ENCODE data around the gene APBA3.

APBA3 gene

DNA sequence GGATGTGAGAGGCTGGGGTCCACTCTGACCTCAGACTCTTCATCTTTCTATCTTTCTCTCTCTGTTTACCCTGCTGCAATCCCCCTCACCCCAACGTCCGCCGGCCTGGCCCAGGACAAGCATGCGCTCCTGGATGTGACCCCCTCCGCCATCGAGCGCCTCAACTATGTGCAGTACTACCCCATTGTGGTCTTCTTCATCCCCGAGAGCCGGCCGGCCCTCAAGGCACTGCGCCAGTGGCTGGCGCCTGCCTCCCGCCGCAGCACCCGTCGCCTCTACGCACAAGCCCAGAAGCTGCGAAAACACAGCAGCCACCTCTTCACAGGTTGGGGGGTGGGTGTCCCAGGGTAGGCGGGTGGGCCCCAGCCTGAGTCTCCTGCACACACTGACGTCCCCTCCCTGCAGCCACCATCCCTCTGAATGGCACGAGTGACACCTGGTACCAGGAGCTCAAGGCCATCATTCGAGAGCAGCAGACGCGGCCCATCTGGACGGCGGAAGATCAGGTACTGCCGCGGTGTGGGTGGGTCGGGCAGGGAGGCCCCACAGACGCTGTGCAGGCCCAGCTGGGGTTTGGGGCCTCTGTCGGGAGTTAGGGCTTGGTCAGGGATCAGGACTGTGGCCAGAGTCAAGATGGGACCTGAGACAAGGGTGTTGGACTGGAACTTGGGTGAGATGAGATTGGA, 15.0 kb downstream of the APBA3 start:
- no peak for DNase-seq

DNA sequence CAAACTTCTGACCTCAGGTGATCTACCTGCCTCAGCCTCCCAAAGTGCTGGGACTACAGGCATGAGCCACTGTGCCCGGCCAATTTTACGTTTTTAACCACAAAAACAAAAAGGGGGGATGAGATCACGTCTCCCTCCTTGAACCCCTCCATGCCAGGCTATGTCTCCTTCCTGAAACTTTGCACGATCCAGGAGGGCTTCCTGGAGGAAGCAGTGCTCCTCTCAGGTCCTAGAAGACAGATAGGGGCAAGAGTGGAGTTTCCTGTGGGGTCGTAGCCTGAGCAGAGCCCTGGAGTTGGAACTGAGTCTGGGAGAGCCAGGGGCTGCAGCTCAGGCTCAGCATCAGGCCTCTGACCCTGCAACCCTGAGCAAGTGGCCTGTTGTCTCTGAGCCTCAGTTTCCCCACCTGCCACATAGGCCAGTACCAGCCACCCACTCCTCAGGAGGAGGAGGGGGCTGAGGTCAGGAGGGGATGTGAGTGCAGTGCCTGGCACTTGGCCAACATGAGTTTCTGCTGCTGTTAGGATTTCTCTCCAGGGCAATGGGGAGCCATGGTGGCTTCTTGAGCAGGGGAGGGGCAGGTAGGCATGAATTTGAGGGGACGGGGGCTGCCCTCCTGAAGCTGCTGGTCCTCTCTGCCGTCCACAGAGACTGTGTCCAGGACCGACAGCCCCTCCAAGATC, 16.0 kb downstream of the APBA3 start:
- no peak for DNase-seq

DNA sequence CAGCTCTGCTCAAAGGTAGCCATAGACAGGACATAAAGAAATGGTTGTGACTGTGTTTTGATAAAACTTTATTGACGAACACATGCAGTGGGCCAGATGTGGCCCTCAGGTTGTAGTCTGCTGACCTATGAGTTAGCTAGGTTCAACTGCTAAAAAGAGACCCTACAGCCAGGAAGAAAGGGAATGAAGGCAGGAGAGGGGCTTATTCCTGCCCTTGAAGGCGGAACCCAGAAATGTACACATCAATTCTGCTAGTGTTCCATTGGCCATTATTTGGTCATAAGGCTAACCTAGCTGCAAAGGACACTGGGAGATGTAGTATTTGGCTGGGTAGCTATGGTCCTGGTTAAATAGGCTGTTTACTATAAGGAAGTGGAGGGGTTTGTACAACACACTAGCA, 18.0 kb downstream of the APBA3 start:
- DNase-seq, result no peak

- no peak for DNase-seq
Observed at GRCh38 chr19:3740431-3740830, 21.1 kb downstream of the APBA3 start.

- peak in 1 of 5 experiments; percentile 14 for DNase-seq
Observed at GRCh38 chr19:3738477-3739220, 22.8 kb downstream of the APBA3 start.

- DNase-seq, result no peak
Observed at GRCh38 chr19:3737487-3738205, 23.8 kb downstream of the APBA3 start.

- DNase-seq, result no peak
Observed at GRCh38 chr19:3736106-3736724, 25.3 kb downstream of the APBA3 start.

- no peak for DNase-seq
Observed at GRCh38 chr19:3734310-3734600, 27.2 kb downstream of the APBA3 start.

- DNase-seq, result no peak
Observed at GRCh38 chr19:3733549-3734309, 27.8 kb downstream of the APBA3 start.

DNA sequence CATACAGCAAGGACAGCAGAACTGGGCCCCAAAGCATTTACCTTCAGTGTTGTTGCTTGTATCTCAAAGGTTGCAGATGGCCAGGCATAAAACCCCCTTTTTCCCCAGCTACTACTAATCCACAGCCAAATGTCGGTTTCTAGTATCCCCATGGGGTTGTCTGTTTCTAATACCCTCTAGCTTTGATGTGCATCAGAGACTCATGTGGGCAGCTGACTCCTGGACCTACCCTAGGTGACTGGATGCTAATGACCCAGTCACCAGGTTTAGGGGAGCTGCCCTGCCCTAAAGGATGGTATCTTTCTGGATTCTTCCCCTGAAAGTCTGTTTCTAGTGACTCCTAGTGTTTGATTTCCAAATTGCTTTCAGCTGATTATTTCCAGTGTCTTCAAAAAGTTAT, 29.4 kb downstream of the APBA3 start:
- no peak for DNase-seq

- DNase-seq, result no peak
Observed at GRCh38 chr19:3730457-3730958, 31.0 kb downstream of the APBA3 start.

DNA sequence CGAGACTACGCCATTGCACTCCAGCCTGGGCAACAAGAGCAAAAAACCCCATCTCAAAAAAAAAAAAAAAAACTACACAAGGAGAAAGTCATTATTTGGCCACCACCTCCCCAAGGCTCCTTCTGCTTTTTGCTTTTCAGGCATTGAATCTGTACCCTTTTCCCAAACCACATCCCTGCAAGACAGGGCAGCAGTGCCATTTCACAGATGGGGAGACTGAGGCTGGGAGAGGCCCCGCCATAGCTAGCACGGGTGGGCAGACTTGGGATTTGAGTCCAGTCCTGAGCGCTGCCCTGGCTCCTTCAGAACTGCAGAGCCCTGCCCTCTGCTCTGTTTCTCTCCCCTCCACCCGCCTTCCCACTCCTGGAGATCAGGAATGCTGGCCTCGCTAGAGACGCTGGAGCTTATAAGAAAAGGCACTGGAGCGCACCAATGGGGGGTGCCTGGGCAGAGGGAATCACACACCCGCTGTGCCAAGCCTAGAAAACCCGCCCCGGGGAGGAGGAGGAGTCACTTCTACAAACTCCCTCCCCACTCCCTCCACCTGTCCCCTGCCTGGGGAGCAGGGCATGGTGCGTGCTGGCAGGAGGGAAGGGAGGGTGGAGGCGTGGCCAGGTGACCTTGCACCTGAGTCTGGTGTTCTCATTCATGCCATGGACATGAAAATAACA, 35.7 kb downstream of the APBA3 start:
- no peak for DNase-seq

- DNase-seq, result no peak
Observed at GRCh38 chr19:3725121-3725520, 36.4 kb downstream of the APBA3 start.

- DNase-seq, result no peak
Observed at GRCh38 chr19:3723883-3724282, 37.6 kb downstream of the APBA3 start.

DNA sequence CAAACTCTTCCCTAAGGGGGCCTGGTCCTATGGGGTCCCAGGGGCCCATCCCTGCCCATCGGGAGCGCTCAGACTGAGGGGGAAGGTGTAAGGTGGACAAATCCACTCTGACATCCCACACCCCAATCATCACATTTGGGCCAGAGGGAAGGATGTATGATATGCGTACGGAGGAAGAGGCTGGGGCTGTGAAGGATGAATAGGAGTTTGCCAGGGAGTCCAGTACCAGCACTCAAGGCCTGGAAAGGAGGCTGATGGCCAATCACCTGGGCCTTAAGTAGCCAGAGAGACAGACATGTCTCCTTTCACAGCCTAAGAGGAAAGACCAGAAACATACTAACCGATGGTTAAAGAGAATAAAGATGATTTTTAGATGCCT, 38.4 kb downstream of the APBA3 start:
- DNase-seq, result no peak

GRCh38 chr19:3722443-3723109, 38.9 kb downstream of the APBA3 start:
- no peak for DNase-seq

- no peak for DNase-seq
Observed at GRCh38 chr19:3721887-3722442, 39.5 kb downstream of the APBA3 start.

GRCh38 chr19:3721131-3721886, 40.2 kb downstream of the APBA3 start:
- DNase-seq, result peak; percentile 73 to 92 (median 86)

DNA sequence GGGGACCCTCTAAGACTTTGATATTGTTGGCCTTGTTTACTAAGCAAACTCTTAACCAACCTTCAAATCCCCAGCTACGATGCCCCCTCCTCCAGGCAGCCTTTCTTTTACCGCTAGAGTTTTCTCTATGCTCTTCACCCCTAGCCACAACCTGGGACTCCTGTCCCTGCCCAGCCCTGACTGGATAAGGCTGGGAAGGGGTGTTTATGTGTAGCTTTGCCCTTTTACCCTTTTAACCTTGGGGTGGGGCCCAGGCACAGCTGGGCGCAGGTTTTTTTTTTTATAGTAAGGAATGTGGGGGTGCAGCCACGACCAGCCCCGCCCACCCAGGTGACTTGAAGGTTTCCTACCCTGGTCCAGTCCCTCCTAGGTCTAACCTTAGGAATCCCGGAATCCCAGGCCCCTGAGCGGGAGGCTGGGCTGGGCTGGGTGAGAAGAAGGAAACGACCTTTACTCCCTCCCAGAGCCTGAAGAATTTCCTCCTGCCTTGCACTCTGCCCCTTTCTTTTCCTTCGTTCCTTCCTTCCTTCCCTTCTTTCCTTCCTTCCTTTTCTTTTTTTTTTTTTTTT, 41.1 kb downstream of the APBA3 start:
- no peak for DNase-seq

All from T-helper 2 cell (primary cell).